ENCODE measurements around the gene NOS2.

NOS2 gene

GRCh38 chr17:27821318-27821717, 21.0 kb upstream of the NOS2 start:
- H3K27ac ChIP-seq: no peak overlapping the region
- DNase-seq (ENCODE audit: low read depth, low spot score): no peak

GRCh38 chr17:27819145-27819544, 18.8 kb upstream of the NOS2 start:
- DNase-seq (ENCODE audit: low read depth, low spot score): no peak
- H3K27ac ChIP-seq: no peak overlapping the region

- no peak overlapping the region for H3K27ac ChIP-seq
- no peak for DNase-seq (ENCODE audit: low read depth, low spot score)
Observed at GRCh38 chr17:27818401-27819105, 18.2 kb upstream of the NOS2 start.

- DNase-seq (ENCODE audit: low read depth, low spot score): no peak
- H3K27ac ChIP-seq: no peak overlapping the region
Observed at GRCh38 chr17:27817731-27818130, 17.4 kb upstream of the NOS2 start.

- H3K27ac ChIP-seq: no peak overlapping the region
- DNase-seq (ENCODE audit: low read depth, low spot score): no peak
Observed at GRCh38 chr17:27816946-27817345, 16.6 kb upstream of the NOS2 start.

- no peak overlapping the region for H3K27ac ChIP-seq
- no peak for DNase-seq (ENCODE audit: low read depth, low spot score)
Observed at GRCh38 chr17:27811961-27812360, 11.6 kb upstream of the NOS2 start.

GRCh38 chr17:27810902-27811557, 10.7 kb upstream of the NOS2 start:
- no peak overlapping the region for H3K27ac ChIP-seq
- DNase-seq (ENCODE audit: low read depth, low spot score): no peak

GRCh38 chr17:27810211-27810901, 10.0 kb upstream of the NOS2 start:
- DNase-seq (ENCODE audit: low read depth, low spot score): no peak
- H3K27ac ChIP-seq: no peak overlapping the region

- no peak overlapping the region for H3K27ac ChIP-seq
- no peak for DNase-seq (ENCODE audit: low read depth, low spot score)
Observed at GRCh38 chr17:27809555-27809954, 9.2 kb upstream of the NOS2 start.

GRCh38 chr17:27808628-27809027, 8.3 kb upstream of the NOS2 start:
- H3K27ac ChIP-seq: no peak overlapping the region
- DNase-seq (ENCODE audit: low read depth, low spot score): no peak

- H3K27ac ChIP-seq: no peak overlapping the region
- no peak for DNase-seq (ENCODE audit: low read depth, low spot score)
Observed at GRCh38 chr17:27807567-27808470, 7.5 kb upstream of the NOS2 start.

- peak; percentile 31 for DNase-seq (ENCODE audit: low read depth, low spot score)
- H3K27ac ChIP-seq: no peak overlapping the region
Observed at GRCh38 chr17:27805520-27806146, 5.3 kb upstream of the NOS2 start.

- H3K27ac ChIP-seq: no peak overlapping the region
Observed at GRCh38 chr17:27804113-27804512, 3.8 kb upstream of the NOS2 start.

GRCh38 chr17:27802962-27803680, 2.8 kb upstream of the NOS2 start:
- no peak overlapping the region for H3K27ac ChIP-seq
- DNase-seq (ENCODE audit: low read depth, low spot score): no peak

More at GRCh38 chr17:27804113-27804512, 3.8 kb upstream of the NOS2 start:
- no peak for DNase-seq (ENCODE audit: low read depth, low spot score)

- no peak for DNase-seq (ENCODE audit: low read depth, low spot score)
- no peak overlapping the region for H3K27ac ChIP-seq
Observed at GRCh38 chr17:27802033-27802432, 1.7 kb upstream of the NOS2 start.

- DNase-seq (ENCODE audit: low read depth, low spot score): no peak
- H3K27ac ChIP-seq: no peak overlapping the region
Observed at GRCh38 chr17:27798376-27798775, 2.0 kb downstream of the NOS2 start.

- DNase-seq (ENCODE audit: low read depth, low spot score): no peak
- H3K27ac ChIP-seq: no peak overlapping the region
Observed at GRCh38 chr17:27797390-27798091, 2.8 kb downstream of the NOS2 start.

- H3K27ac ChIP-seq: no peak overlapping the region
- DNase-seq (ENCODE audit: low read depth, low spot score): no peak
Observed at GRCh38 chr17:27793906-27794569, 6.3 kb downstream of the NOS2 start.

Measured in epithelial cell of prostate (primary cell).